ENCODE measurements around the gene SSTR3.

GRCh38 chr22:37194750-37195149 is 17.5 kb downstream of the SSTR3 start:
- TF ChIP-seq PPARA (CRISPR knock-in tag; IDR thresholded peaks at IDR 0.05; ENCODE audit: borderline replicate concordance), result no peak
- TF ChIP-seq TOX (CRISPR knock-in tag; IDR thresholded peaks at IDR 0.05; ENCODE audit: borderline replicate concordance), result no peak
- TF ChIP-seq, protein P1, sequence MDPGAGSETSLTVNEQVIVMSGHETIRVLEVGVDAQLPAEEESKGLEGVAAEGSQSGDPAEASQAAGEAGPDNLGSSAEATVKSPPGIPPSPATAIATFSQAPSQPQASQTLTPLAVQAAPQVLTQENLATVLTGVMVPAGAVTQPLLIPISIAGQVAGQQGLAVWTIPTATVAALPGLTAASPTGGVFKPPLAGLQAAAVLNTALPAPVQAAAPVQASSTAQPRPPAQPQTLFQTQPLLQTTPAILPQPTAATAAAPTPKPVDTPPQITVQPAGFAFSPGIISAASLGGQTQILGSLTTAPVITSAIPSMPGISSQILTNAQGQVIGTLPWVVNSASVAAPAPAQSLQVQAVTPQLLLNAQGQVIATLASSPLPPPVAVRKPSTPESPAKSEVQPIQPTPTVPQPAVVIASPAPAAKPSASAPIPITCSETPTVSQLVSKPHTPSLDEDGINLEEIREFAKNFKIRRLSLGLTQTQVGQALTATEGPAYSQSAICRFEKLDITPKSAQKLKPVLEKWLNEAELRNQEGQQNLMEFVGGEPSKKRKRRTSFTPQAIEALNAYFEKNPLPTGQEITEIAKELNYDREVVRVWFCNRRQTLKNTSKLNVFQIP (CRISPR knock-in tag; IDR thresholded peaks at IDR 0.05; ENCODE audit: borderline replicate concordance, low read depth), result no peak
- TF ChIP-seq CREB5 (CRISPR knock-in tag; IDR thresholded peaks at IDR 0.05; ENCODE audit: low read depth), result no peak
- no peak for TF ChIP-seq ZFP30 (CRISPR knock-in tag; IDR thresholded peaks at IDR 0.05)
- TF ChIP-seq ZNF565 (CRISPR knock-in tag; conservative IDR thresholded peaks at IDR 0.05; ENCODE audit: low read depth), result no peak
- no peak for TF ChIP-seq ZFP3 (CRISPR knock-in tag; IDR thresholded peaks at IDR 0.05)
- TF ChIP-seq, protein P2, sequence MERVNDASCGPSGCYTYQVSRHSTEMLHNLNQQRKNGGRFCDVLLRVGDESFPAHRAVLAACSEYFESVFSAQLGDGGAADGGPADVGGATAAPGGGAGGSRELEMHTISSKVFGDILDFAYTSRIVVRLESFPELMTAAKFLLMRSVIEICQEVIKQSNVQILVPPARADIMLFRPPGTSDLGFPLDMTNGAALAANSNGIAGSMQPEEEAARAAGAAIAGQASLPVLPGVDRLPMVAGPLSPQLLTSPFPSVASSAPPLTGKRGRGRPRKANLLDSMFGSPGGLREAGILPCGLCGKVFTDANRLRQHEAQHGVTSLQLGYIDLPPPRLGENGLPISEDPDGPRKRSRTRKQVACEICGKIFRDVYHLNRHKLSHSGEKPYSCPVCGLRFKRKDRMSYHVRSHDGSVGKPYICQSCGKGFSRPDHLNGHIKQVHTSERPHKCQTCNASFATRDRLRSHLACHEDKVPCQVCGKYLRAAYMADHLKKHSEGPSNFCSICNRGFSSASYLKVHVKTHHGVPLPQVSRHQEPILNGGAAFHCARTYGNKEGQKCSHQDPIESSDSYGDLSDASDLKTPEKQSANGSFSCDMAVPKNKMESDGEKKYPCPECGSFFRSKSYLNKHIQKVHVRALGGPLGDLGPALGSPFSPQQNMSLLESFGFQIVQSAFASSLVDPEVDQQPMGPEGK (CRISPR knock-in tag; IDR thresholded peaks at IDR 0.05; ENCODE audit: borderline replicate concordance), result no peak
- no peak for TF ChIP-seq CSDC2 (CRISPR knock-in tag; IDR thresholded peaks at IDR 0.05)
- TF ChIP-seq ESRRG (CRISPR knock-in tag; IDR thresholded peaks at IDR 0.05), result no peak
- TF ChIP-seq TCF4 (CRISPR knock-in tag; IDR thresholded peaks at IDR 0.05; ENCODE audit: borderline replicate concordance), result no peak
- TF ChIP-seq ZNF70 (CRISPR knock-in tag; IDR thresholded peaks at IDR 0.05), result no peak
- no peak for TF ChIP-seq GLIS3 (CRISPR knock-in tag; IDR thresholded peaks at IDR 0.05)
- TF ChIP-seq BACH2 (CRISPR knock-in tag; IDR thresholded peaks at IDR 0.05; ENCODE audit: borderline replicate concordance), result no peak

Measured in SK-N-SH treated with all-trans-retinoic acid at 6 μM for 48 hours (cell line).